ACHN (cell line): ENCODE measurements around the gene EBLN2.

ENCODE experiments used
- DNase-seq: peaks from one replicate; pipeline ENCODE4 v3.0.0-alpha.2; 2015
- in situ Hi-C: cut with HindIII; loops from 2 replicates; pipeline ENCODE4 v1.10.0; 2017; ENCODE audit warnings: low sequenced_read_pairs, low pct_ligation_motif_present, low pct_unique_long_range_greater_than_20kb

The EBLN2 gene

DNA sequence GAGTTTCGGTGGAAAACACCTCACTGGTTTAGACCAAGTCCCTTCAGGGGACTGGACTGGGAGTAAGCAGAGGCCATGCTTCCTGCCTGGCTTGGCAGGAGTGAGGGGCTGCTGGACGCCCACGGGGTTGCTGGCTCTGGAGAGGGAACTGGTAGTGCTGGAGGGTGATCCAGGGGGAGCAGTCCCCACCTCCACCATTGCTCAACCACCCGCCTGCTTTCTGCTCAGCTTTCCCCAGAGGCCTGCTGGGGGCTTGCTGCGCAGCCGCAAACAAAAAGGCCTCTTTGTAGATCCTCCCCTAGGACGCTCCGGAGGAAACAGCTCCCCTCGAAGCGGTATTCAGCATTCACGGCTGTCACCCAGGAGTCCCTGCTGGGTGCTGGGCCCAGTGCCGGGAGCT is 33.5 kb downstream of the EBLN2 start:
- DNase-seq: no peak
- in situ Hi-C loops: no loop called here

DNA sequence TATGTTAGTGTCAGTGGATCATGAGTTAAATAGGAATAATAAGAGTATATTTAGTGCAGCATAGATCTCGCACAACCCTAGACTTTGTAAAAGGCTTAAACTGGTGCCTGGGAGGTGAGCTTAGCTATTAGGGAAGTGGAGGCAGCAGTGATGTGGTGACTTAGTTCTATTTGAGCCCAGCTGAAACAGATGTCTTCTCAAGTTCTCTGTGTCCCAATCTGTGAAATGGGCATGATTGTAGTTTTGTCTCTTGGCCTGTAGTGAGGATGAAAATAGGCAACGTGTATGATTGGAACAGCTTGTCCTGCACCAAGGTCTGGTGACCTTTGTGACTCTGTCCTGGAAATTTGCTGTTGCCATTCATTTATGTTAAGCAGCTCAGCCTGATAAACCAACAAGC is 34.7 kb downstream of the EBLN2 start:
- DNase-seq: no peak
- in situ Hi-C loops: no loop called here

DNA sequence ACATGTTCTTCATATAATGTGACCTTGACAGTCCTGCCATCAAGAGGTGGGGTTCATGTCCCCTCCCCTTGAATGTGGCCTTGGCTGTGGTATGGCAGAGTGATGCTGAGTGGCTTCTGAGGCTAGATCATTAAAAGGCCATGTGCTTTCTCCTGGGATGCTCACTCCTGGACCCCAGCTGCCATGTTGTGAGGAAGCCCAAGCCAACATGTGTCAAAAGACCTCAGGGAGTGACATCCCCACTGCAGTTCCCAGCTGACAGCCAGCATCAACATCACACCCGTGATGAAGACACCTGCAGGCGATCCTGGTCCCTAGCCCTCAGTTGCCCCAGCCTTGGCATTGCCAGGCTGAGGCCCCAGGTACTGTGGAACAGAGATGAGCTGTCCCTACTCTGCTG is 36.6 kb downstream of the EBLN2 start:
- no peak for DNase-seq
- in situ Hi-C loops: no loop called here

DNA sequence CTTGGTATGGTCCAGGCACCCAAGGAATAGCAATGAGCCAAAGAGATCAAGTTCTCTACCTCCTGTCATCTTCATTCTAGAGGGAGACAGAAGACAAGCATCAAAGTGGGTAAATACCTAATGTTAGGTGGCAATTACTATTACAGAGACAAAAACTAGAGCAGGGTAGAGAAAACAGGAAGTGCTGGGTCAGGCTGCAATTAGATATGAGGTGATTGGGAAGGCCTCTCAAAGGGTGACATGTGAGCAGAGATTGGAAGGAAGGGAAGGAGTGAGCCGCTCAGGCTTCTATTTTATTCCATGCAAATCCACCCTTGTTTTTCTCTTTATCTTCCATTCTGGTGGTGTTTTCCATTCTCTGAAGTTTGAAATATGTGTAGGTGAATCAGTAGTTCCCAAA is 37.4 kb downstream of the EBLN2 start:
- in situ Hi-C loops: no loop called here
- no peak for DNase-seq

DNA sequence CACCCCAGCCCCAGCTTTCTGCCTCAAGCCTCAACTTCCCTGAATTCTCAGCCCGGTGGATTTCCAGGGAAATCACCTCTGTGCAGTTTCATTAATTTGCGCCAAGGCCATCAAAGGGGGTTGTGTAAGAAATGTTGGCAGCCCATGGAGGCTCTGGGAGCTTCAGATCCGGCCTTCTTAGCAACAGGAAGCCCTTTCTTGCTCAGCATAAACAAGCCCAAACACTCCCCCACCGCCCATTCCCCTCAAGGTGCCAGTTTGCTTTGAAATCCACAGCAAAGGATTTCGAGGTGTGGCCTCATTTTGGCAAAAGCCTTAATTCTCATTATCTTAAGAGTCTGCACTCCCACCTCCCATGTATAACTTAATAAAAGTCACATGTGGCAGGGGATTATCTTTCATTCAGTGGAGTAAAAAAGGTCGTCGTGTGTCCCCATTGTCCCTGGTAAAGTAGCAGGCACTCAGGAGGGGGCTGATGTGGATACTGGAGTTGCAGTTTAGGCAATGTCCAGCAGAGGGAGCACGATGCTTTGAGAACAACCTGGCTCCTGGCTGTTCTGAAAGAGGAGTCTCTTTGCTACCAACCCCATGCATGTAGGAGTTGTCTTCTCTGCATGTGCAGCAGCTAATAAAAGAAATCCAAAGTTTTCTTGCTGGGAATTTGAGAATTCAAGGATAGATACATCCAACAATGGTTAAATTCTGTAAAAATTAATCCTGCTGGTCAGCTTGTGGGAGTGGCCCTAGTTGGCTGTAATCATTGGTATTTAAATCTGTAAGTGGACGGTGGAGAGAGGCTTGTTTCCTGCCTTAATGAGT is 39.5 kb downstream of the EBLN2 start:
- DNase-seq: peak; percentile 68
- in situ Hi-C loops: no loop called here

DNA sequence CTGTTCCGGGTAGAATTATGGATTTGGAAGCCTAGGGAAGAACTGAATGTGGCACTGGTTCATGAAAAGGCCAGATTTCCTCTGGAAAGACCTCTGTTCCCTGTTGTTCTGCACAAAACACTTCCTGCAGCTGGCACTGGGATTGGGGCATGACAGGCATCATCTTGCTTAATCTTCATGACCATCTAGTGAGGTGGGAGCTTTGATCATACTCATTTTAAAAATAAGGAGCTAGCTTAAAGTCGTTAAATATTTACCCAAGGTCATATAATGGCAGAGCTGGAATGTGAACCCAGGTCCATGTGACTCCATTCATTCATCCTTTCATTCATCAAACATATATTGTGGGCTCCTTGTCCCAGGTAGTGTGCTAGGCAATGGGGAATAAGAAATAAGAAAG is 40.4 kb downstream of the EBLN2 start:
- DNase-seq: no peak
- in situ Hi-C loops: no loop called here

DNA sequence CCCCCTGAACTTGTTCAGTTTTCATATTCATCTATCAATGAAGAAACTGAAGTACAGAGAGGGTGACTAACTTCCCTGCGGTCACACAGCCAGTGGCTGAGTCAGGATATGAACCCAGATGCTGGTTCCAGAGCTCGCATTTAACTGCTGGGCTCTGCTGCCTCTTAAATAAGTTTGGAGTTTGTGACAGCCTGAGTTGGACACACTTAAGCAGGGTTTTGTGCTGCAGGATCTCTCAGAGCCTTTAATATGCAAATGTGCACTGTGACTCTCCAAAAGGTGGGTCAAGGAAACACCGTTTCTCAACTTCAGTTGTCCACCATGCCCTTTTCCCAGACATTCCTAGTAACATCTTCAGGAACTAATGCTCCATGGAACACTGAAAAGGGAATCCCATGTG is 45.8 kb downstream of the EBLN2 start:
- in situ Hi-C loops: no loop called here

DNA sequence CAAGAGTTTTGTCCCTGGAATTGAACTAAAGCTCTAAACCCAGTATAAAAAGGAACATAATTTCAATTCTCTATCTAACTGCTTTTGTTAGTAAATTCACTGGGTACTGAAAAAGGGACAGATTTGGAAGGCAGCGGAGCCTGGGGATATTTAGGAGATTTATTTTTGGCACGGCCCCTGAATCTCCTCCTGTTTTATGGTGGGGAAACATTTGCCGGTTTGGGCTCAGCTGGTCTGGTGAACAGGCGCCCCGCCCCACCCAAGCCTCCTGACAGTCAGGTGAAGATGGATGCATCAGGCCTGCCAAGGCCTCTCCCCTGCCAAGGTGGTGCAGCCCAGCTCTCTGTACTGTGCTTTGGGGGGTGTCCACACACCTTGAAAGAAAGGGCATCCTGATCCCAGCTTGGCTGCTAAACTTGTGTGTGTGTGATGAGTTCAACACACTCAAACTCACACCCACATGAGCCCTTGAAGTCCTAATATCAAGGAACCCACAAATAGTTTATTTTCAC is 46.3 kb downstream of the EBLN2 start:
- DNase-seq: no peak
- in situ Hi-C loops: no loop called here

More for the DNA sequence above, 45.8 kb downstream of the EBLN2 start:
- no peak for DNase-seq

DNA sequence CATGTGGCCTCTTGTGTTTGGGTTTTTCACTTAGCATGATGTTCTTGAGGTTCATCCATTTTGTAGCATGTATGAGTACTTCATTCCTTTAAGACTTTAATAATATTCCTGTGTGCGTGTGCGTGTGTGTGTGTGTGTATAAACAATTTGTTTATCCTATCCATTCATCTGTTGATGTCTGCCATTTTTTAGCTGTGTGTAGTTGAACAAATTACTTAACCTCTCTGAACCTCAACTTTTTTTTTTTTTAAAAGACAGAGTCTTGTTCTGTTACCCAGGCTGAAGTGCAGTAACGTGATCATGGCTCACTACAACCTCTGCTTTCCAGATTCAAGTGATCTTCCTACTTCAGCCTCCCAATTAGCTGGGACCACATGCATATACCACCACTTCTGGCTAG is 47.3 kb downstream of the EBLN2 start:
- in situ Hi-C loops: no loop called here
- no peak for DNase-seq

DNA sequence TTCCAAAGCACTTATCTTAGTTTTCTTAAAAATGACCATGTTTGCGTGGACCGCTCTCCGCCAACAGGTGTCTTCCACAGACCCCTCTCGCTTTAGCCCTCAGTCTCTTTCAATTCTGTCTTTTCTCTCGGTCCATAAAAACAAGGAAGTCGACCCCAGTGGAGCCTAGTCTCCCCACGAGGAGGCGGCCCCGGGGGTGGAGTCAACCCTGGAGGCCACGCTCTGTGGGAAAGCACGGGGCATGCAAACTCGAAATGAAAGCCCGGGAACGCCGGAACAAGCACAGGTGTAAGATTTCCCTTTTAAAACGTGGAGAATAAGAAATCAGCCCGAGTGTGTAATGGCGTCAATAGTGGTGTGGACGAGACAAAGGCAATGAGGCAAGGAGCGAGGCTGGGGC is 49.1 kb downstream of the EBLN2 start:
- in situ Hi-C loops: no loop called here
- DNase-seq: no peak
